Anterior cingulate cortex (tissue), 58 donors: ENCODE results near the gene FOXC2.
"Not testable (repeated sequence)": the region's sequence is repeated elsewhere in the genome, so short reads cannot be mapped to it uniquely, and the experiment has no call there.

Experiments
- DNase-seq, 58 donors: peaks; one replicate each; lab custom pipeline; 2025; lab: John Stamatoyannopoulos, UW

FOXC2 gene

DNA sequence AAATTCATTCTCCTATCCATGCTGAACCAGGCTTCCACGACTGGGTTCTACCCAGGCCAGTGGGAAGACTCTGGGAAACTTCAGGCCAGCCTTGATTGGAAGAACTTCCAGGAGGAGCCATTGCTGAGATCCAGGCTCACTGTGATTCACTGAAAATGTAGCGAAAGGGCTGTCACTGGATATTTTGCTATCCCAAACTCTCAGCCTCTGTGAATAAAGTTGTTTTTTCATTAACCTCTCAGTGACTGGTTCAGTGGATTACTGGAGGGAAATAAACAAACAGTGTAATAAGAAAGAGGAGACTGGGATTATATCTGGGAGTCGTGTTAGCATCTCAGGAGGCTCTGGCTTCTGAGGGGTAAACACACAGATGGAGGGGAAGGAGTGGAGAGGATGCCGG lies 14.8 kb downstream of the FOXC2 start:
- no peak for DNase-seq

DNA sequence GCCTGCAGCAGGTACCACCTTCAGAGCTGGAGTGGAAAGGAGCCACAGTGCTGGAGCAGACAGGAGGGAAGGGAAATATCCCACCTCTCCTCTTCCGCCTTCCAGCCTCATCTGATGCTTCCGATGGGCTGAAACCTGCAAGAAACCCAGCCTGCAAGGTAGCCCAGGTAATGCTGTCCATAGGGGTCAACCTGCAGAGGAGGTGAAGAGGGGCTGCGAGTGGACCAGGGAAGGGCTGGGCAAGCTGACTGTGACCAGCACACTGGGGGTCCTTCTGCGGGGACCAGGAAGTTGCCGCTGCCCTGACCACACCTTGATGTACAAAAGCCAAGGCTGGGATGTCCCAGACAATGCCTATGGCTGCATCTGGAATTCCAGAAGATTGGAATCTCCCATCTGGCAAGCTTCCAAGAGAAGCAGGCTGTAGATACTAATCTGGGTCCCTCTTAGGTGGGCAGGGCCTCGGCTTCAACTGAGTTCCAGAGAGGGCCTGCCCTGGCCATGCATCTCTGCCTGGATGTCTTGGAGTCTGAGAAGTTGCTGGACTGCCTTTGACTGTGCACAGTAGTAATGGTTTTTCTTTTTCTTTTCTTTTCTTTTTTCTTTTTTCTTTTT lies 17.5 kb downstream of the FOXC2 start:
- DNase-seq = no peak

DNA sequence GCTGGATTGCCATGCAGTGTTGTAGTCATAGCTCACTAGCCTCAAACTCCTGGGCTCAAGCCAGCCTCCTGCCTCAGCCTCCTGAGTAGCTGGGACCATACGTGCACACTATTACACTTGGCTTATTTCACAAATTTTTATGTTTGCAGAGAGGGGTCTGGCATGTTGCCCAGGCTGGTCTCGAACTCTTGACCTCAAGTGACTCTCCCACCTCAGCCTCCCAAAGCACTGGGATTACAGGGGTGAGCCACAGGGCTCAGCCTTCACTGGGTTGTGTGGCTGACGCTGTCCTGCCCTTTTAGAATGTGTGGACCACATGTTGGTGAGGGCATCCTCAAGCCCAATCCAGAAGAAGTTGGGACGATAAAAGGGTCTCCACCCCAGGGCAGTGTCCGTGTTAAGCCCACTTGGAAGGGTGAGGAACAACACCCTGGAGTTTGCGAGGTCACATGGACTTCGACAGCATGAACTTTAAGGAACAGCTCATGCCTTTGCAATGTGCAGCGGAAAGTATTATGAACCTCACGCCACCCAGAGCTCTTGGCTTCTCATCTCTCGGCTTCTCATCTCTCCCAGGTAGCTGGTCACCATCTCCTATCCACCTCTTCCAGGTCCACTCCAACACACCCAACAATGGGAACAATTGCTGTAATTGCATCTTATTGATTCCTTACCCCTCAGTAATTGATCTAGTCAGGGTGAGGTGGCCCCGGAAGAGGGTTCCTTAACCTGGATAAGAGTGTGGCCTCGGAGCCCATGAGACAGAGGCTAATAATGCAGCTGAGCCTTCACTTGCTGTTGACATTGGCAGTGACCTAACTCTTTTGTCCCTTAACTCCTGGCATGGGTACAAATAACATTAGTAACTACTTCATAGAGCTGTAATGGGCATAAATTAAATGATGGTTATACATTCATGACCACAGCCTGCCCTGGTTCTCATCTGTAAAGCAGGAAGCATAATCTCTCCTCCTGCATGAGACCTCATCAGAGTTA lies 18.4 kb downstream of the FOXC2 start:
- no peak for DNase-seq

DNA sequence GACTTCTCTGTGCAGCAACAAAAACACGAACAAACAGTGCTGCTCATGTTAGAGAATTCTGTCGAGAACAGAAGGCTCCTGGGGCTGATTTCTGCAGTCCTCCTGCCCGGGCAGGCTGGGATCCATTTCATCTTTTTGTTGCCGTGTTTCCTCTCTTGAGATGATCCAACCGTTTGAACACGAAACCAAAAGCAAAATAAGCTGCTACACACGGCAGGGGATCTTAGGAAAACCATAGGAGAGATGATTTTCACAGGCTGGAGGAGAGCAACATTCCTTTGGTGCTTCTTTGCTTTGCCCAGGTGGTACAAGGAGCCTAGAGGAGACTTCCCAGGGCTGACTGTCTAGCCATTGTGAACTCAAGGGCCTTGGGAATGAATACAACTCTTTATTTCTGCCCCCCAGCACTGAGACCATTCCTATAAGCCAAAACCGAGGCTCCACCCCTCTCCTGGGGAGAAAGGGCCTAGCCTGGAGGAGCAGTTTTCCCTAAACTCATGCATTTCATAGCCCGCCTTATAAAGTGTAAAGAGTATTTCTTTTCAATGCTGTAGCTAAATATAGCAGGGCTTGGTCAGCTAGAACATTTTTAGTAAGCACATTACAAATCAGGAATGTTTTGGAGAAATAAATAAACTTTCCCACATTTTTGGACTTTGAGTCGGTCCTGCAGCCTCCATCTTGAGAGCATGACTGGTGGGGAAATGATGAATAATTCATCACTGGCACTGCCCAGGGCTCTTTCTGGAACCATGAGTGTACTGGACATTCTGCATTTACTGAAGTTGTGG lies 19.4 kb downstream of the FOXC2 start:
- no peak for DNase-seq

DNA sequence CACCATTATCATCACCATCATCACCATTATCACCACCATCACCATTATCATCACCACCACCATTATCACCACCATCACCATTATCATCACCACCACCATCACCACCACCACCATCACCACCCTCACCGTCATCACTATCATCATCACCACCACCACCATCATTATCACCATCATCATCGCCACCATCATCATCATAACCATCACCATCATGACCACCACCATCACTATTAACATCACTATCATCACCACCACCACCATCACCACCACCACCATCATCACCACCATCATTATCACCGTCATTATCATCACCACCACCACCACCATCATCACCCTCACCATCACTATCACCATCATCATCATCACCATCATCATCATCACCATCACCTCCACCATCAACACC lies 20.9 kb downstream of the FOXC2 start:
- DNase-seq = no peak

DNA sequence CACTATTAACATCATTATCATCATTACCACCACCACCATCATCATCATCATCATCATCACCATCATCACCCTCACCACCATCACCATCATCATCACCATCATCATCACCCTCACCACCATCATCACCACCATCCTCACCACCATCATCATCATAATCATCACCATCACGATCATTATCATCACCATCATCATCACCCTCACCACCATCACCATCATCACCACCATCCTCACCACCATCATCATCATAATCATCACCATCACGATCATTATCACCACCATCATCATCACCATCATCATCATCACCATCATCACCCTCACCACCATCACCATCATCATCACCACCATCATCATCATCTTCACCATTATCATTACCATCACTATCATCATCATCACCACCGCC lies 21.3 kb downstream of the FOXC2 start:
- DNase-seq = not testable (repeated sequence)

DNA sequence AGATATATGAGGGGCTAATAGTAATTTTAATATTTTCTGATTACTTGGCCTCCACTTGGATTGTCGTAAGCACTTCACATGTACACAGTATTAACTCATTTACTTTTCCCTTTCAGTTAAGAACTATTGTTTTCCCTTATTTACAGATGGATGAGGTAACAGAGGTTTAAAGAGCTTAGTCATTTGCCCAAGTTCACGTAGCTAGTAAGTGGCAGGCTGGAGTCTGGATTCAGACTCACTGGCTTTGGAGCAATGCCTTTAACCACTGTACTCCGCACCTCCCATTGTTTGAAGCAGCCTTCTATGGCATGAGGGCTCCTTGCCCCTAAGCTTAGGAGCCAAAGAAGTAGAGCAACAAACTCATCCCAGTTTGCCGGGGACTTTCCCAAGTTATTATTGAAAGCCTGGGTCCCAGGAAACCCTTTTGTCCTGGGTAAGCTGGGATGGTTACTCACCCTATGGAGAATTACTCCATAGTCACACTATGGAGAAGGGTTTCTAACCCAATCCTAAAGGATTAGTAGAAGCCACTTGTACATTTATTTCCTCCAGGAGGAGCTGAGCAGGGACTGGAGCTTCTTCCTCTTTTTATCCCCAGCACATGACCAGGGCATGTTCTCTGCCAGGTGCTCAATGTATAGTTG lies 24.0 kb downstream of the FOXC2 start:
- DNase-seq = no peak

DNA sequence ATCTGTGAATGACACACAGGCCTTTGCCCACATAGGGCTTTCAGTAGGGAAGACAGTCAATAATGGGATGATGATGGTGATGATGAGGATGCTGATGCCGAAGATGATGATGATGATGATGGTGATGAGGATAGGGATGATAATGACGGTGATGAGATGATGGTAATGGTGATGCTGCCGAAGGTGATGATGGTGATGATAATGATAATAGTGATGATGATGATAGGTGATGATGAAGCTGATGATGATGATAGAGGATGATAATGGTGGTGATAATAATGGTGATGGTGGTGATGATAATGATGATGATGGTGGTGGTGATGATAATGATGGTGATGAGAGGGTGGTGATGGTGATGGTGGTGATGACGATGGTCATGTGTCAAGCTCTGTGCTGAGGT lies 24.6 kb downstream of the FOXC2 start:
- DNase-seq = no peak

DNA sequence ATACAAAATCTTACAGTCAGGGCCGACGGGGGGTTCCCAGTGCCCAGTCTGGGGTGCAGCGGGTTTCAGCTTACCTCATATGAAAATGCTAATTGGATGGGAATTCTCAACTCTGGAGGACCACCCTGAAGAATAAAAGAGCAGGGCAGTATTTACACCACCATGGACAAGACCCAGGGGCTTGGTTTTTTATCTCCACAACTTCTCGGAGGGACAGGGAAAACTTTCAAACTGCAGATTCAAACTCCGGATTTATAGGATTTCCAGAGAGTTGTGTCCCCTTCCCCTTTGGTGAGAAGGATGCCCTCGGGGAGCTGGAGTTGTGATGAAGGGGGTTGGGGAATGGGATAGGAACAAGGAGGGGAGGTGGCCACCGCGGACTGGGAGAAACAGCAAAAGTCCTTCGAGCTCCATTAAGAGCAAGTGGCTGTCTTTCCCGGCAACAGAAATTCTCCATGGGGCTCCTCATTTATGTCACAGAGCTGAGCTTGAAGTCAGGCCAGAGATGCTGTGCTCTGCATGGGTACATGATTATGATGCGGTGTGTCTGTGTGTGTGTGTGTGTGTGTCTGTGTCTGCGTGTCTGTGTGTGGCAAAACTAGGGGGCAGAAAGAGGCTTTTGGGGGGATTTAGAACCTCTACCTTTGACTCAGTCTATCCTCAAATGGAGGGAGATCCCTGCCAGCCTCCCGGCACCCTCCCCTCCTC lies 27.4 kb downstream of the FOXC2 start:
- DNase-seq = no peak

DNA sequence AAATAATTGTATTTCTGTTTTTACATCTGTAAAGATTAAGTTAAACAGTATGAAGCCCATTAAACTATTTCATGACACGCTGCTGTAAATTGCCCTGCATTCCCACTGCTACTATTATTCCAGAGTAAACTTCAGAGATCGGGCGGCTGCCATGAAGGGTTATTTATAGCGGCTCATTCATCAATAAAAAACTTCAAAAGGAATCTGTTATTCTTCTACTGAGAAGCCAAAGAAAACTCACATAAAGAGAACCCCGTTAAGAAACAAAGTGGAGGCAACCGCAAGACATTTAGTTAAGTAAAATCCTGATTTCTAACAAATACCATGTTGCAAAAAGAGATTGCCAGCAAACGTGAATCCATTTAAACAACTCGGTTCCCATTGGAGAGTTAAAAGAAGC lies 28.1 kb downstream of the FOXC2 start:
- DNase-seq = no peak

DNA sequence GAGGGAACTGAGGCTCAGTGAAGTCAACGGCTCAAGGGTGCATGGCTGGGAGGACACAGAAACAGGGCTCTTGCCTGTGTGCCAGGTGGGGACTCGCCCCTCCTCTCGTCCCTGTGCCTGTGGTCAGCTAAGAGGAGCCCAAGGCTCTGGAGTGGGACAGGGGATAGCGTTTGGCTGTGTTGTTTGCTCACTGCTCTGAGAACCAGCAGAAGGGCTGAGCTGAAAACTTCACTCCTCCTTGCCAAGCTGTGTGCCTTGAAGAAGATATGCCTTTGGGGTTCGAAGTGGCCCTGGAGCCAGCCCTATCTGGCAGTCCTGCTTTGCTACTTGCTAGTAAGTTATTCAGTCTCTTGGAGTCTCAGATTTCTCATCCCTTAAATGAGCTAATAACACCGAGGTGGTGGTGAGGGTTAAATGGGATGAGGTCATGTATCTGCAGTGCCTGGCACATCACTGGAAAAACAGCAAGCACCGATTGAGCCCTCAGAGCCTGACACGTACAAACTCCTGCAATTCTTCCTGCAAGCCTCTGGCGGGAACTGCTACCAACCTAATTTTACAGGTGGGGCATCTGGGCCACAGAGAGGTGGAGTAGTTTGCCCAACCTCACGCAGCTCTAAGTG lies 29.5 kb downstream of the FOXC2 start:
- DNase-seq = no peak

DNA sequence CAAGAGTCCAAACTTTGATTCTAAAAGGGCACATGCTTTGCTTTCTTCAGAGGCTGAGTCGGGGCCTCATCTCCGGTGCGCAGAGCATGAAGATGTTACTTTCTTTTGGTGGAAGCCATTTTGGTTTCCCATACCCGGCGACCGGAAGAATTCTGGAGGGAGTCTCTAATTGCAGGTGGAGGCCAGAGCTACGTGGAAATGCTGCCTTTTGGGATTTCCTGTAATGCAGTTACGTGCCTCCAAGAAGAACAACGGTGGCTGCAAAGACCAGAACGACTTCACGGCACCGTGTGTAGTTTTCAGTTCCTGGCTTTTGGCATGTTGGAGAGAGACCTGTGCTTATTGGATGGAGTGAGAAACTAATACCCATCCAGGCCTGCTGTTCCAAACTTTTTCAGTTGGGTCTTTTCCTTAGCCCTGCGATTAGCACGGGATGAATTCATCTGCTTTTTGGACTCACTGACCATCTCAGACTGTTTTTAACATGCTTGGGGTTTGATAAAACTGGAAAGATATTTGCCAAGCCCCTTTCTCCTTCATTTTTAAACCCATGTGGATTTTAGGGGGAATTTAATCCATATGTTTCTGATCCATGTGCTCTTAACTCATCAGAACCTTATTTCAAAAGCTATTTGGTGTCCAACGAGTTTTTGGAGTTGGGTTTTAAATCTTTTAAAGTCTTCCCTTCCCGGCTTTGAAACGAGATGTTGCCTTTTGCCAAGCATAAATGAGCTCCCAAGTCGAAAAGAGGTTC lies 30.7 kb downstream of the FOXC2 start:
- no peak for DNase-seq

DNA sequence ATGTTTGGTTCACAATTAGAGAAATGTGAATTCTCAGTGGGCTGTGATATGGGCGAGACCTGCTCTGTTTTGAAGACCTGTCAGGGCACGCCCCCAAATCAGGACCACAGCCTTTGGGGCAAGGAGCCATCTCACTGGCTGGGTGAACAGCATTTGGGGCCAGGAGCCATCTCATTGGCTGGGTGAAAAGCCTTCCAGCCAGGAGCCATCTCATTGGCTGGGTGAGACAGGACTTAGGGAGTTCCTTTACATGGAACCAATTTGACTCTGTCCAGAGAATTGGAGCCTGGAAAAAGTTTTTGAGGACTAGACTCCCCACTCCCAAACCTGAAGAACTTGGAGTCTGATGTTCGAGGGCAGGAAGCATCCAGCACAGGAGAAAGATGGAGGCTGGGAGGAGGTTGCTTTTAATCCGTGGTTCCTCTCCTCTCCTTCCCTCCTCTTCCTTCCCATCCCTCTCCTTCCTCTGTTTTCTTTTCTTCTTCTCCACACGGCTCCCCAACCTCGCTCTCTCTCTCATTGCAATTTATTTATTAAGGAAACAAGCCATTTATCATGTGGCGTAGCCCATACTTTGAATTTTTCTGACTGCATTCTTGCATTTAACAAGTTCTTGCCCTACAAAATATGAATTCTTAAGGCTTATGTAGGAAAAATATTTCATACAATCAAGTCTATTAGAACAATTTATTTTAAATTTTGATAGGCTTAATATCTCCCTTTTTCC lies 31.4 kb downstream of the FOXC2 start:
- no peak for DNase-seq

DNA sequence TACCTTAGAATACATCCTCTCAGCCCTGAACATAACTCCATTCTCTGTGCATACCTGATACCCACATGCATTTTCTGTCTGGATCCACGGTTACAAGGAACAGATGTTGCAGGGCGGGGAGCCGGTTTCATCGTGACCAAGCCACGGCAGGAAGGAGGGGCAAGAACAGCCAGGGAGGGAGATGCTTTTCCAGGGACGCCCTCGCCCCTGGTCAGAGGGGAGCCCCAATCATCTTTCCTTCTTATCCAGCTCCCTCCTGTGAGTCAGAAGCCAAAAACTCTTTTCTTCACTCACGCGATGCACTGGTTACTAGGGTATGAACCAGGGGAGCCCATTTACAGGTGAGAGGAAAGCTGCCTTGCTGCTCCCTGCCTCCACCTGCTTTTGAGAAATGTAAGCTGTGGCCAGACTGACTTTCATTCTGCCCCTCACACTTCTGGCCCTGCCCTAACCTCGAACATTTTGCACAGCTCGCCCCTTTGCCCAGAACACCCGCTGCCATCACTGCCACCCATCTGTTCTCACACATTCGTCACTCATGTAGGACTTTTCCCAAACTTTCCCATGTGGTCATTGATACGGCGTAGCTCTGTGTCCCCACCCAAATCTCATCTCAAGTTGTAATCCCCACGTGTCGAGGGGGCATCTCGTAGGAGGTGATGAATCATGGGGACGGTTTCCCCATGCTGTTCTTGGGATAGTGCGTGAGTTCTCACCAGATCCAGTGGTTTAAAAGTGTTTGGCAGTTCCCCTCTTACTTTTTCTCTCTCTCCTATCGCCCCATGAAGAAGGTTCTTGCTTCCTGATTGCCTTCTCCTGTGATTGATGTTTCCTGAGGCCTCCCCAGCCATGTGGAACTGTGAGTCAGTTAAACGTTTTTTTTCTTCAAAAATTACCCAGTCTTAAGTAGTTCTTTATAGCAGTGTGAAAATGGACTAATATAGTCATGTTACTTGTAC lies 32.3 kb downstream of the FOXC2 start:
- no peak for DNase-seq

DNA sequence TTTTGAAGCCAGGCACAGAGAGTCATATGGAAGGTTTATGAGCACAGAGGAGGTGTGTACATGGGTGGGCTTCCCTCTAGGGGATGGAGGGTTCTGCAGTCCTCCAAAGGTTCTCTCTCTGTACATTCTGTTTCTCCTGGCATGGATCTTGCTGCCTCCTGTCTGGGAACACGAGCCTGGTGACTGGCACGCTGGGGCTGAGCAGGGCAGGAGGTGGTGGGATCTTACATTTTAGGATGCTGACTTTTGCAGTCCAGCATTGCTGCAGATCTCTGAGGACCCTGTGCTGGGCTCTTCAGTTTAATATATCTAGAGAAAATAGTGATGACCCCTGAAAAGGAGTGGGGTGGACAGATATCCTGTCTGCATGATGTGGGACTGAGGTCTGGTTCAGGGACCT lies 34.7 kb downstream of the FOXC2 start:
- DNase-seq = no peak

DNA sequence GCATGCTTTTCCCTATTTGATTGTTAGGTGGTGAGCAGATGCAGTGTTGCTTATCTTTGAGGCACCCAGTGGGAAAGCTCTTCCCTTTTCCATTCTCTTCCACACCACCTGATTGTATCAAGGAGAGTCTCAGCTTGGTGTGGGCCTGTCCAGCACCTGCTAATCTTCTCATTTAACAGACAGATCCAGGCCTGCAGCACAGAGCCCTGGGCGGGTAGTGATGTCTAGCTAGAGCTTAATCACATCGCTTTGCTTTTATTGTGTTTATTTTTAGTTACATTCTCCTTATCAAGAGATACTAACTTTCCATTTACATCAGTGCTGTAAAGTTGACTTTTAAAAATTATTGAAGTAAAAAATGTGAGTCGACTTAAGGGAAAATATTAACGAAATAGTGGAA lies 35.9 kb downstream of the FOXC2 start:
- DNase-seq = no peak
